Subcutaneous abdominal adipose tissue (tissue), 5 donors: ENCODE measurements around the gene DYRK4.
A peak's percentile ranks its signal among the peaks of the same experiment; 100 is the strongest.

Experiments
- H3K27ac ChIP-seq: one replicate; pipeline ENCODE4 v1.7.0; 2013; ENCODE audit warnings: low read depth, mild to moderate bottlenecking, inconsistent platforms, low read length, moderate library complexity
- H3K27me3 ChIP-seq, 5 donors: one replicate each; pipeline ENCODE4 v1.7.0; 2013; ENCODE audit warnings: low read length in 5 of 5, inconsistent platforms in 1 of 5; ENCODE audit not compliant: control insufficient read depth in 5 of 5, insufficient read depth in 4 of 5
- H3K36me3 ChIP-seq, 5 donors: one replicate each; pipeline ENCODE4 v1.7.0; 2013; ENCODE audit warnings: low read length in 5 of 5; ENCODE audit not compliant: control insufficient read depth in 5 of 5, insufficient read depth in 5 of 5
- H3K4me1 ChIP-seq, 5 donors: one replicate each; pipeline ENCODE4 v1.7.0; 2013; ENCODE audit warnings: low read length in 5 of 5, mild to moderate bottlenecking in 3 of 5, moderate library complexity in 1 of 5; ENCODE audit not compliant: control insufficient read depth in 5 of 5, insufficient read depth in 5 of 5
- H3K4me3 ChIP-seq, 5 donors: one replicate each; pipeline ENCODE4 v1.7.0; 2013; ENCODE audit warnings: low read length in 5 of 5, low read depth in 1 of 5
- H3K9ac ChIP-seq, 5 donors: one replicate each; pipeline ENCODE4 v1.7.0; 2013; ENCODE audit warnings: low read length in 5 of 5, mild to moderate bottlenecking in 4 of 5, moderate library complexity in 3 of 5
- H3K9me3 ChIP-seq, 5 donors: one replicate each; pipeline ENCODE4 v1.7.0; 2013; ENCODE audit warnings: low read length in 5 of 5; ENCODE audit not compliant: control insufficient read depth in 5 of 5
- donor health status: healthy.
- donor health status: healthy.
- donor health status: healthy.
- donor health status: healthy.
- donor health status: healthy.

The DYRK4 gene

DNA sequence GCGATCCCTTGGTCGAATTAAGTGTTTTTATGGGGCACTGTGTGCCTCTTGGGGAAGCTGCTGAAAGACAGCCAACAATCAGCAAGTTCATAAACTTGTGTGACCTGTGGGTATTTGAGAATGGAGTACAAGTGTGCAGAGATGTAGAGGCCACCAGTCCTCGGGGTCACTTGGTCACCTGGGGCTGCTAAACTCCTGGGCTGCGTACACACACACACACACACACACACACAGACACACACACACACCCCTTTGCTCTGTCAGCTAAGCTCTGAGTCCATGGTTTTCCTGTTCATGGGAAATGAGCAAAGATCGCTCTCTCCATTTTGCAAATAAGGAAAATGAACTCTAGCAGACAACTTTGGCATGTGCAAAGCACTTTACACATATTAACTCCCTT, 24.5 kb downstream of the DYRK4 start:
- peaks cover 0 to 4% (median 2%) of the 10 kb centered on the region in 5 donors for H3K27me3 ChIP-seq
- no peaks in the 10 kb centered on the region for H3K36me3 ChIP-seq
- H3K9me3 ChIP-seq = peaks cover 0 to 4% (median 0%) of the 10 kb centered on the region in 5 donors
- no peak overlapping the region for H3K27ac ChIP-seq
- H3K9ac ChIP-seq = no peak overlapping the region
- no peaks in the 10 kb centered on the region for H3K4me1 ChIP-seq
- H3K4me3 ChIP-seq = no peak overlapping the region

- no peak overlapping the region for H3K27ac ChIP-seq
- peaks cover 0 to 4% (median 2%) of the 10 kb centered on the region in 5 donors for H3K27me3 ChIP-seq
- H3K36me3 ChIP-seq = no peaks in the 10 kb centered on the region
Measured at GRCh38 chr12:4587108-4587507, 25.1 kb downstream of the DYRK4 start.

GRCh38 chr12:4588916-4589315, 26.9 kb downstream of the DYRK4 start:
- H3K4me1 ChIP-seq = no peaks in the 10 kb centered on the region
- no peak overlapping the region for H3K9ac ChIP-seq
- H3K27ac ChIP-seq = no peak overlapping the region
- H3K36me3 ChIP-seq = no peaks in the 10 kb centered on the region
- H3K27me3 ChIP-seq = peaks cover 0 to 4% (median 2%) of the 10 kb centered on the region in 5 donors
- no peak overlapping the region for H3K4me3 ChIP-seq
- peaks cover 0 to 4% (median 0%) of the 10 kb centered on the region in 5 donors for H3K9me3 ChIP-seq

More at GRCh38 chr12:4587108-4587507, 25.1 kb downstream of the DYRK4 start:
- no peak overlapping the region for H3K9ac ChIP-seq
- no peaks in the 10 kb centered on the region for H3K4me1 ChIP-seq
- no peak overlapping the region for H3K4me3 ChIP-seq
- peaks cover 0 to 4% (median 0%) of the 10 kb centered on the region in 5 donors for H3K9me3 ChIP-seq

GRCh38 chr12:4589941-4590340, 27.9 kb downstream of the DYRK4 start:
- Histone ChIP-seq H3K9ac (no peak overlapping the region), H3K4me1 (no peaks in the 10 kb centered on the region), H3K27ac (no peak overlapping the region), H3K36me3 (no peaks in the 10 kb centered on the region), H3K27me3 (peaks cover 0 to 4% (median 2%) of the 10 kb centered on the region in 5 donors), H3K9me3 (peaks cover 0 to 4% (median 0%) of the 10 kb centered on the region in 5 donors), H3K4me3 (no peak overlapping the region)

- Histone ChIP-seq H3K4me1 (no peaks in the 10 kb centered on the region), H3K36me3 (no peaks in the 10 kb centered on the region), H3K4me3 (no peak overlapping the region), H3K9me3 (peaks cover 0 to 4% (median 0%) of the 10 kb centered on the region in 5 donors), H3K9ac (no peak overlapping the region), H3K27me3 (peaks cover 0 to 4% (median 2%) of the 10 kb centered on the region in 5 donors), H3K27ac (no peak overlapping the region)
Measured at GRCh38 chr12:4591180-4591687, 29.2 kb downstream of the DYRK4 start.

DNA sequence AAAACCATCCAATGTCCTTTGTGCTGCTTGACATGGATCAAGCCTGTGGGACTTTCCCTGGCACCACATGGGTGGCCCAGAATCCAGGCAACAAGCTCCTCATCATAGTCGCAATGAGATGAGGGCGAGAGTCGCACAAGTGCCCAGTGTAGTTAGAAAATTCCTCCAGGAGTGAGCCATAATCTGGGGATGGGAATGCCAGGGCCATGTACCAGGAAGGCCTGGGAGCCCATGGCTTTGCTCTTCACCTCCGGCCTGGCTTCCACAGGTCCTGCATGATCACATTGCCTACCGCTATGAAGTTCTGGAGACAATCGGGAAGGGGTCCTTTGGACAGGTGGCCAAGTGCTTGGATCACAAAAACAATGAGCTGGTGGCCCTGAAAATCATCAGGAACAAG, 33.9 kb downstream of the DYRK4 start:
- H3K27me3 ChIP-seq = peaks cover 0 to 2% (median 0%) of the 10 kb centered on the region in 5 donors
- no peaks in the 10 kb centered on the region for H3K36me3 ChIP-seq
- no peaks in the 10 kb centered on the region for H3K9me3 ChIP-seq
- H3K4me3 ChIP-seq = no peak overlapping the region
- no peaks in the 10 kb centered on the region for H3K4me1 ChIP-seq
- no peak overlapping the region for H3K9ac ChIP-seq
- no peak overlapping the region for H3K27ac ChIP-seq

GRCh38 chr12:4603421-4603820, 41.4 kb downstream of the DYRK4 start:
- no peak overlapping the region for H3K4me3 ChIP-seq

DNA sequence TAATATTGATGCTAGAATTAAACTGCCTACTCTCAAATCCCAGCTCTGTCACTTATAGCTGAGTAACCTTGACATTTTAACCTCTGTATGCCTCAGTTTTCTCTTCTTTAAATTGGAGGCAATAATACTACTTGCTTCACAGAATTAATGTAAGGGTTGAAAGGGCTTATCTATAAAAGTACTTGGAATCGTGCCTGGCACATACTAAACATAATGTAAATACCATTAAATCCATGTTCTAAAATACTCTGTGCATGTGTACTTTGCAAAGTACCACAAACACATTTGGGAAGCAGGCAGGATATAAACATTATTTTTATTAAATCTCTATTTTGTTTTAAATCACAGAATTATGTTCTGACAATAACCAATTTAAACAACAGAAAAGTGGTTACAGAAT, 41.9 kb downstream of the DYRK4 start:
- H3K9me3 ChIP-seq = no peaks in the 10 kb centered on the region
- no peak overlapping the region for H3K4me3 ChIP-seq
- no peaks in the 10 kb centered on the region for H3K36me3 ChIP-seq
- no peaks in the 10 kb centered on the region for H3K27me3 ChIP-seq
- no peak overlapping the region for H3K9ac ChIP-seq
- no peak overlapping the region for H3K27ac ChIP-seq
- peaks cover 0 to 9% (median 6%) of the 10 kb centered on the region in 5 donors for H3K4me1 ChIP-seq

More at GRCh38 chr12:4603421-4603820, 41.4 kb downstream of the DYRK4 start:
- Histone ChIP-seq H3K27ac (no peak overlapping the region), H3K36me3 (no peaks in the 10 kb centered on the region), H3K9ac (no peak overlapping the region), H3K27me3 (no peaks in the 10 kb centered on the region), H3K9me3 (no peaks in the 10 kb centered on the region), H3K4me1 (peaks cover 0 to 9% (median 6%) of the 10 kb centered on the region in 5 donors)

DNA sequence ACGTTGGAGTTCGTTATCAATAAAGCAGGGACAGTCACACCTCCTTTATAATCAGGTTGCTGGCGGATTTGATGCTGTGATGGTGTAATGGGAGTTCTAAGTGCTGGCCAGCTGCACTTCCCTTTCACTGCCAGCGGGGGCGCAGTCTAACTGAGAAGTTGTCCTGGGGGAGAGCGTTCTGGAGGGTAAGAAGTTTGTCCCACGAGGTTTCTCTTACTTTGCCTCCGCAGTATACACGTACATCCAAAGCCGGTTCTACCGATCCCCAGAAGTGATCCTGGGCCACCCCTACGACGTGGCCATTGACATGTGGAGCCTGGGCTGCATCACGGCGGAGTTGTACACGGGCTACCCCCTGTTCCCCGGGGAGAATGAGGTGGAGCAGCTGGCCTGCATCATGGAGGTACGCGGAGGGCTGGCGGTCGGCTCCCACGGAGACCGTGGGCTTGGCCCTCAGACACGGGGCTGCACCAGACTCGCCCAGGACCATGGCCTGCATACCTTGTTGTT, 42.7 kb downstream of the DYRK4 start:
- peak overlapping the region; percentile 52 for H3K27ac ChIP-seq
- H3K9me3 ChIP-seq = no peaks in the 10 kb centered on the region
- H3K36me3 ChIP-seq = no peaks in the 10 kb centered on the region
- peaks cover 0 to 9% (median 6%) of the 10 kb centered on the region in 5 donors for H3K4me1 ChIP-seq
- peak overlapping the region; percentile 65 to 95 (median 89) for H3K9ac ChIP-seq
- peak overlapping the region; percentile 92 to 99 (median 96) for H3K4me3 ChIP-seq
- no peaks in the 10 kb centered on the region for H3K27me3 ChIP-seq

GRCh38 chr12:4607056-4607455, 45.0 kb downstream of the DYRK4 start:
- H3K36me3 ChIP-seq = peaks cover 10 to 17% (median 14%) of the 10 kb centered on the region in 5 donors
- H3K4me1 ChIP-seq = peaks cover 0 to 9% (median 6%) of the 10 kb centered on the region in 5 donors
- no peak overlapping the region for H3K9ac ChIP-seq
- H3K27ac ChIP-seq = no peak overlapping the region
- no peaks in the 10 kb centered on the region for H3K27me3 ChIP-seq
- H3K4me3 ChIP-seq = no peak overlapping the region
- no peaks in the 10 kb centered on the region for H3K9me3 ChIP-seq
